ENCODE results near the gene ZMPSTE24. TPM values are rescaled to one million over a fixed set of nuclear protein-coding genes. Genes with fewer than 3 reads are reported as not detected.
A peak's percentile ranks its signal among the peaks of the same experiment; 100 is the strongest.
"Not testable (repeated sequence)": the region's sequence is repeated elsewhere in the genome, so short reads cannot be mapped to it uniquely, and the experiment has no call there.

ZMPSTE24 gene
- total RNA-seq, 2 donors from 2014 or later = 48.3 to 87.9 TPM

GRCh38 chr1:40316595-40317393 lies 58.8 kb downstream of the ZMPSTE24 start, which contains the start of gene COL9A2:
Gene COL9A2 (minus strand): TSS chr1:40317286. CDS start chr1:40317197, 89 bp downstream.
- no peaks in the 10 kb centered on the region for H3K27me3 ChIP-seq (replicated peaks; ENCODE audit: insufficient read depth)
- H3K27ac ChIP-seq = peak within 1 kb of the TSS; percentile 54 to 80
- H3K4me1 ChIP-seq (ENCODE audit: control insufficient read depth in 1 of 2, low read depth in 2 of 2) = peaks cover 0 to 35% of the 10 kb centered on the region in 2 donors
- peak within 1 kb of the TSS; percentile 76 for H3K4me3 ChIP-seq
- TF ChIP-seq CTCF (IDR thresholded peaks at IDR 0.05) = no peak
- H3K36me3 ChIP-seq = no peaks in the 10 kb centered on the region
- DNase-seq (ENCODE audit: low spot score) = no peak
- ATAC-seq (ENCODE audit: insufficient number of reproducible peaks, low FRiP score, low read depth) = no peak
- no peaks in the 10 kb centered on the region for H3K9me3 ChIP-seq

- Histone ChIP-seq H3K4me1 (ENCODE audit: control insufficient read depth in 1 of 2, low read depth in 2 of 2) (peaks cover 0 to 35% of the 10 kb centered on the region in 2 donors), H3K9me3 (no peaks in the 10 kb centered on the region), H3K27ac (no peak overlapping the region), H3K4me3 (peak overlapping the region; percentile 76), H3K36me3 (no peaks in the 10 kb centered on the region), H3K27me3 (replicated peaks; ENCODE audit: insufficient read depth) (no peaks in the 10 kb centered on the region)
- ATAC-seq (ENCODE audit: insufficient number of reproducible peaks, low FRiP score, low read depth) = no peak
- DNase-seq (ENCODE audit: low spot score) = no peak
- no peak for TF ChIP-seq CTCF (IDR thresholded peaks at IDR 0.05)
These were observed 59.5 kb downstream of the ZMPSTE24 start for GRCh38 chr1:40317394-40318074.

DNA sequence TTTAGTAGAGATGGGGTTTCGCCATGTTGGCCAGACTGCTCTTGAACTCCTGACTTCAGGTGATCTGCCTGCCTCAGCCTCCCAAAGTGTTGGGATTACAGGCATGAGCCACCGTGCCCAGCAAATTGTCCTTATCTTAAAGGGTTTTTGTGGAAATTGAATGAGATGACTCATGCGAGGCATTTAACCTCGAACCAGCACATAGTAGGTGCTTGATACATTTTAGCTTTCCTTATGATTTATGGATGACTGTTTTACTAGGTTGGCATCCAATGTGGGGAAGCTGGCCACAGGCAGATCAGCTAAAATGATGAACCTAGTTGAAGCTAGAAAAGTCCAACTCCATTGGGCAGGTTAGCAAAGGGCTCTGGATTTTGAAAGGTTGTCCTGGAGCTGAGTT lies 60.4 kb downstream of the ZMPSTE24 start:
- Histone ChIP-seq H3K4me1 (ENCODE audit: control insufficient read depth in 1 of 2, low read depth in 2 of 2) (peaks cover 0 to 35% of the 10 kb centered on the region in 2 donors), H3K4me3 (no peak overlapping the region), H3K27ac (no peak overlapping the region), H3K27me3 (replicated peaks; ENCODE audit: insufficient read depth) (no peaks in the 10 kb centered on the region), H3K9me3 (no peaks in the 10 kb centered on the region), H3K36me3 (no peaks in the 10 kb centered on the region)
- TF ChIP-seq CTCF (IDR thresholded peaks at IDR 0.05) = no peak
- ATAC-seq (ENCODE audit: insufficient number of reproducible peaks, low FRiP score, low read depth) (no peak), DNase-seq (ENCODE audit: low spot score) (no peak)

DNA sequence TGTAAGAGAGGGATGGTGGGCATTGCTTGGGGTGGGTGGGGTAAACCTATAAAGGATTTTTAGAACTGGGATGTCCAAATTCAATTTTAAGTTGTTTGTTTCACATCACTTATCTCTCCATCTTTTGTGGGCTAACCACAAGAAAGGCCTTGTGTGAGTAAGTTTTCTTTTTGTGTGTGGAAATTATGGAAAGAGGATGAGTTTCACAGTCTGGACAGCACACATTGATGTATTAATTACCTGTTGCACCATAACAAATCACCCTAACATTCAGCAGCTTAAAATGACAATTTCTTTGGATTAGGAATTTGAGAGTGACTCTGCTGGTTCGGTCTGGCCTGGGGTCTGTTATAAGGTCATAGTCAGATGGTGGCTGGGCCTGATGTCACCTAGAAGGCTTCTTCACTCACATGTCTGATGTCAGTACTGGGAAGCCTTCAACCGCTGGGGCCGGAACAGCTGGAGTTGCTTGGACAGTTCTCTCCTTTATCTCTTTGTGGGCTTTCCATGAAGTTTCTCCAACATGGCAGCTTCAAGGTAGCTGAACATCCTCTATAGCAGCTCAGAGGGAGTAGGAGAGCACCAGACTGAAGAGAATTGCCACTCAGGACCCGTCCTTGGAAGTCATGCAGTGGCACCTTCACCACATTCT lies 61.1 kb downstream of the ZMPSTE24 start:
- Histone ChIP-seq H3K4me3 (no peak overlapping the region), H3K9me3 (no peaks in the 10 kb centered on the region), H3K27ac (no peak overlapping the region), H3K27me3 (replicated peaks; ENCODE audit: insufficient read depth) (no peaks in the 10 kb centered on the region), H3K4me1 (ENCODE audit: control insufficient read depth in 1 of 2, low read depth in 2 of 2) (peaks cover 0 to 29% of the 10 kb centered on the region in 2 donors), H3K36me3 (no peaks in the 10 kb centered on the region)
- DNase-seq (ENCODE audit: low spot score) (no peak), ATAC-seq (ENCODE audit: insufficient number of reproducible peaks, low FRiP score, low read depth) (no peak)
- no peak for TF ChIP-seq CTCF (IDR thresholded peaks at IDR 0.05)

DNA sequence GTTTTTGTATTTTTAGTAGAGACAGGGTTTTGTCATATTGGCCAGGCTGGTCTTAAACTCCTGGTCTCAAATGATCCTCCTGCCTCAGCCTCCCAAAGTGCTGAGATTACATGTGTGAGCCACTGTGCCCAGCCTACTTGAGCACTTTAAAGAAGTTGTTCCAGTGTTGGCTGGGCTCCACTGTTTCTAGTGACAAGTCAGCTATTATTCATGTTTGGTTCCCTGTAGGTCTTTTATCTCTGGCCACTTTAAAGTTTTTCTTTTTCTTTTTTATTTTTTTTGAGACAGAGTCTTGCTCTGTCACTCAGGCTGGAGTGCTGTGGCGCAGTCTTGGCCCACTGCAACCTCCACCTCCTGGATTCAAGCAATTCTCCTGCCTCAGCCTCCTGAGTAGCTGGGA lies 73.4 kb downstream of the ZMPSTE24 start:
- not testable (repeated sequence) for H3K4me1 ChIP-seq (ENCODE audit: control insufficient read depth in 1 of 2, low read depth in 2 of 2); DNase-seq (ENCODE audit: low spot score); H3K4me3 ChIP-seq; H3K9me3 ChIP-seq; H3K36me3 ChIP-seq; H3K27ac ChIP-seq; ATAC-seq (ENCODE audit: insufficient number of reproducible peaks, low FRiP score, low read depth); H3K27me3 ChIP-seq (replicated peaks; ENCODE audit: insufficient read depth)

All from thoracic aorta (tissue), 2 donors.